GM23338 (cell line): ENCODE results near the gene RCC2. TPM values are rescaled to one million over a fixed set of nuclear protein-coding genes. Genes with fewer than 3 reads are reported as not detected.

ENCODE experiments used
- ATAC-seq: fragments of 200-7000 bp; cut with Tn5 transposase; 3 replicates; pipeline ENCODE4 v1.9.1; 2020
- DNase-seq: peaks from one replicate; pipeline ENCODE4 v3.0.0-alpha.2; 2015; ENCODE audit warnings: low spot score
- H2AFZ ChIP-seq: fragments of 200-600 bp; sonication (generic); 2 replicates; pipeline ENCODE4 v1.8.0; 2016; ENCODE audit warnings: antibody characterized with exemption, mild to moderate bottlenecking, moderate library complexity
- H3F3A ChIP-seq: fragments of 200-600 bp; sonication (generic); replicated peaks from 2 replicates; pipeline ENCODE4 v1.8.0; 2017; ENCODE audit warnings: antibody characterized with exemption, mixed run types, low read depth
- H3K27ac ChIP-seq: fragments of 200-600 bp; sonication (generic); 2 replicates; pipeline ENCODE4 v1.6.1; 2016; ENCODE audit warnings: low read depth
- H3K27me3 ChIP-seq: fragments of 200-600 bp; sonication (generic); 2 replicates; pipeline ENCODE4 v1.8.0; 2016; ENCODE audit warnings: mild to moderate bottlenecking, mixed run types, moderate library complexity; ENCODE audit not compliant: insufficient read depth
- H3K36me3 ChIP-seq: fragments of 200-600 bp; sonication (generic); 2 replicates; pipeline ENCODE4 v1.8.0; 2016; ENCODE audit warnings: mild to moderate bottlenecking; ENCODE audit not compliant: insufficient read depth
- H3K4me1 ChIP-seq: fragments of 200-600 bp; sonication (generic); 2 replicates; pipeline ENCODE4 v1.8.0; 2016; ENCODE audit warnings: mild to moderate bottlenecking, moderate library complexity; ENCODE audit not compliant: insufficient read depth
- H3K4me2 ChIP-seq: fragments of 200-600 bp; sonication (generic); 2 replicates; pipeline ENCODE4 v1.7.1; 2017; ENCODE audit warnings: mixed run types
- H3K4me3 ChIP-seq: fragments of 200-600 bp; sonication (generic); 2 replicates; pipeline ENCODE4 v1.6.1; 2016; ENCODE audit warnings: mixed run types
- H3K79me2 ChIP-seq: fragments of 200-600 bp; sonication (generic); replicated peaks from 2 replicates; pipeline ENCODE4 v1.8.0; 2017; ENCODE audit warnings: mild to moderate bottlenecking; ENCODE audit not compliant: insufficient read depth
- H3K9me2 ChIP-seq: fragments of 200-600 bp; sonication (generic); 2 replicates; pipeline ENCODE4 v1.8.0; 2017; ENCODE audit not compliant: insufficient read depth
- H4K20me1 ChIP-seq: fragments of 200-600 bp; sonication (generic); replicated peaks from 2 replicates; pipeline ENCODE4 v1.8.0; 2017; ENCODE audit warnings: mild to moderate bottlenecking; ENCODE audit not compliant: insufficient read depth
- H3K27ac Mint-ChIP-seq: 2 replicates; pipeline ENCODE4 v1.8.0; 2020; ENCODE audit warnings: inconsistent platforms, mild to moderate bottlenecking, moderate library complexity, mixed read lengths
- H3K27me3 Mint-ChIP-seq: 3 replicates; pipeline ENCODE4 v1.8.0; 2022; ENCODE audit warnings: low read depth, mild to moderate bottlenecking, moderate library complexity, mixed read lengths, inconsistent platforms; ENCODE audit not compliant: insufficient read depth, poor library complexity
- H3K36me3 Mint-ChIP-seq: 3 replicates; pipeline ENCODE4 v1.8.0; 2021; ENCODE audit warnings: low read depth, mild to moderate bottlenecking, inconsistent platforms, moderate library complexity, mixed read lengths
- H3K4me1 Mint-ChIP-seq: 3 replicates; pipeline ENCODE4 v1.8.0; 2020; ENCODE audit warnings: mild to moderate bottlenecking, inconsistent platforms, mixed read lengths
- H3K4me3 Mint-ChIP-seq: 3 replicates; pipeline ENCODE4 v1.8.0; 2021; ENCODE audit warnings: moderate library complexity, mild to moderate bottlenecking, inconsistent platforms, mixed read lengths
- H3K9me3 Mint-ChIP-seq: 3 replicates; pipeline ENCODE4 v1.8.0; 2020; ENCODE audit warnings: moderate library complexity, mild to moderate bottlenecking, inconsistent platforms, mixed read lengths
- CREB1 ChIP-seq: fragments of 250-450 bp; sonication (Bioruptor Pico); IDR thresholded peaks from 2 replicates; pipeline ENCODE4 v1.5.0; 2020; ENCODE audit warnings: low read depth, mild to moderate bottlenecking, moderate library complexity
- ETS1 ChIP-seq: IDR thresholded peaks from 2 replicates; pipeline ENCODE4 v1.6.1; 2016; ENCODE audit warnings: antibody characterized with exemption
- EZH2 ChIP-seq: fragments of 200-600 bp; sonication (generic); IDR thresholded peaks from one replicate; pipeline ENCODE4 v1.8.0; 2017; ENCODE audit warnings: antibody characterized with exemption, mild to moderate bottlenecking, low read depth; ENCODE audit not compliant: unreplicated experiment
- EZH2phosphoT487 ChIP-seq: fragments of 200-600 bp; sonication (generic); IDR thresholded peaks from one replicate; pipeline ENCODE4 v1.8.1; 2018; ENCODE audit warnings: antibody characterized with exemption; ENCODE audit not compliant: unreplicated experiment
- NANOG ChIP-seq: IDR thresholded peaks from 2 replicates; pipeline ENCODE4 v1.6.1; 2016; ENCODE audit warnings: antibody characterized with exemption, borderline replicate concordance
- POLR2AphosphoS5 ChIP-seq: IDR thresholded peaks from 2 replicates; pipeline ENCODE4 v1.6.1; 2016; ENCODE audit warnings: antibody characterized with exemption, low read depth
- ZNF114 ChIP-seq: fragments of 250-450 bp; sonication (Bioruptor Pico); IDR thresholded peaks from 2 replicates; pipeline ENCODE4 v1.5.0; 2020; ENCODE audit warnings: mild to moderate bottlenecking, moderate library complexity
- polyA plus RNA-seq: library from polyadenylated mRNA; unstranded; fragments of >200 nt; fragmentation: Nextera tagmentation; extraction: Ambion mirVana; gene quantifications from 2 replicates; pipeline ENCODE4 v1.2.1, GENCODE V29; 2016
- total RNA-seq: library from RNA; depleted of rRNA; stranded (reverse); fragments of >200 nt; shearing (Covaris generic); gene quantifications from 2 replicates; pipeline ENCODE4 v1.2.3, GENCODE V29; 2014
- TF ChIP-seq, protein P1 (sequence below), 2 experiments: fragments of 200-600 bp in 1 of 2; sonication (generic) in 1 of 2; conservative IDR thresholded peaks; 2 replicates each; pipeline versions ENCODE4 v1.5.1 to v1.6.1; 2016 to 2017; ENCODE audit warnings: antibody characterized with exemption in 2 of 2, low read depth in 2 of 2, mild to moderate bottlenecking in 2 of 2, moderate library complexity in 1 of 2

Gene RCC2
- total and polyA plus RNA-seq, 2 experiments from 2014 or later, result 97.1 to 386 TPM

DNA sequence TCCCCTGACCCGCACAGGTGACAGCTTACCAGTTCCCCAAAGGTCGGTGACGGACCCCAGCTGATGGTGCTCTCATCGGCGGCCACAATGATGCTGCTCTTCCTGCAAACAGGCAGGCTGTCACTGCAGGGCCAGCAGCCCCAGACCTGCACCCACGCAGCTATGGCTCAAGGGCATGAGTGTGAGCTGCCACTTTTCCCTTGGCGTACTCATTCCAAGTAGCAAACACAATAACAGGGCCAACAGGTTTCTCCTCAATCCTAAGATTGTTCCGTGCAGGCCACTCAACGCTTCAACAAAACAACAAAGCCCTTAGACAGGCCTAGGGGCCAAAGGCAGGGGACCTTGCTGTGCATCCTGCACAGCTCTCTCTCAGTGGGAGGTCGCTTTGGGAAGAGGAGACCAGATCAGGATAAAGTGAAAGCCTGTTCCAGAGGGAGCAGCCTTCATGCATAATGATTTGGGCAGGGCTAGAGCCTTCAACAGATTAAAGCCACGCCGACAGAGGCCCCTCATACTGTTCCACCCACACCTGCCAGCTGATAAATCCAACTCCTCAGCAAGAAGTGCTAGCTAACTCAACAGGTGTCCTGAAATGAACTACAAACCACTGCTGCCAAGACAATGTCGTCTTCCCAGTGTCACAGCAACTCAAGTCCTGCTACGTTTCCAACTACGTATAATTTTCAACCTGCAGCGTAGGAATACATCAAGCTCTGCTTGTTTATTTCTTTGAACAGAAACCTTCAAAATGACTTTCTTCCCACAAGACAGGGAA is 27.2 kb downstream of the RCC2 start:
- TF ChIP-seq, protein P1, sequence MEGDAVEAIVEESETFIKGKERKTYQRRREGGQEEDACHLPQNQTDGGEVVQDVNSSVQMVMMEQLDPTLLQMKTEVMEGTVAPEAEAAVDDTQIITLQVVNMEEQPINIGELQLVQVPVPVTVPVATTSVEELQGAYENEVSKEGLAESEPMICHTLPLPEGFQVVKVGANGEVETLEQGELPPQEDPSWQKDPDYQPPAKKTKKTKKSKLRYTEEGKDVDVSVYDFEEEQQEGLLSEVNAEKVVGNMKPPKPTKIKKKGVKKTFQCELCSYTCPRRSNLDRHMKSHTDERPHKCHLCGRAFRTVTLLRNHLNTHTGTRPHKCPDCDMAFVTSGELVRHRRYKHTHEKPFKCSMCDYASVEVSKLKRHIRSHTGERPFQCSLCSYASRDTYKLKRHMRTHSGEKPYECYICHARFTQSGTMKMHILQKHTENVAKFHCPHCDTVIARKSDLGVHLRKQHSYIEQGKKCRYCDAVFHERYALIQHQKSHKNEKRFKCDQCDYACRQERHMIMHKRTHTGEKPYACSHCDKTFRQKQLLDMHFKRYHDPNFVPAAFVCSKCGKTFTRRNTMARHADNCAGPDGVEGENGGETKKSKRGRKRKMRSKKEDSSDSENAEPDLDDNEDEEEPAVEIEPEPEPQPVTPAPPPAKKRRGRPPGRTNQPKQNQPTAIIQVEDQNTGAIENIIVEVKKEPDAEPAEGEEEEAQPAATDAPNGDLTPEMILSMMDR (conservative IDR thresholded peaks at IDR 0.05; ENCODE audit: low read depth in 2 of 2), result no peak
- TF ChIP-seq EZH2phosphoT487, result no peak
- H3K27ac ChIP-seq, result peak overlapping the region; percentile 80
- peaks cover 100% of the 10 kb centered on the region for H3K36me3 Mint-ChIP-seq

GRCh38 chr1:17409391-17409811 is 30.1 kb downstream of the RCC2 start:
- H3K4me3 ChIP-seq, result no peak overlapping the region
- H3K79me2 ChIP-seq, result peaks cover 24% of the 10 kb centered on the region
- ATAC-seq (no peak), DNase-seq (no peak)
- Mint-ChIP-seq H3K4me1 (peaks cover 63% of the 10 kb centered on the region), H3K27ac (no peak overlapping the region; the same call in 1 of the 2 replicates), H3K4me3 (no peak overlapping the region), H3K9me3 (no peaks in the 10 kb centered on the region; the same call in 2 of the 3 replicates), H3K27me3 (peaks cover 46% of the 10 kb centered on the region), H3K36me3 (peaks cover 93% of the 10 kb centered on the region)
- peak overlapping the region; percentile 80 for H3K27ac ChIP-seq
- H3K4me2 ChIP-seq, result no peak overlapping the region
- H3K9me2 ChIP-seq, result no peaks in the 10 kb centered on the region
- peaks cover 3% of the 10 kb centered on the region; the same call in 1 of the 2 replicates for H3K4me1 ChIP-seq
- peaks cover 89% of the 10 kb centered on the region for H3F3A ChIP-seq
- H4K20me1 ChIP-seq, result peaks cover 45% of the 10 kb centered on the region
- no peak overlapping the region for H2AFZ ChIP-seq
- no peaks in the 10 kb centered on the region for H3K27me3 ChIP-seq
- H3K36me3 ChIP-seq, result peaks cover 67% of the 10 kb centered on the region
- TF ChIP-seq, protein P1 (conservative IDR thresholded peaks at IDR 0.05; ENCODE audit: low read depth in 2 of 2), result no peak
- no peak for TF ChIP-seq CREB1 (CRISPR knock-in tag)
- no peak for TF ChIP-seq POLR2AphosphoS5
- no peak for TF ChIP-seq NANOG
- no peak for TF ChIP-seq ZNF114
- TF ChIP-seq ETS1, result no peak
- no peak for TF ChIP-seq EZH2

More for the DNA sequence above, 27.2 kb downstream of the RCC2 start:
- H3K79me2 ChIP-seq, result peaks cover 50% of the 10 kb centered on the region
- Mint-ChIP-seq H3K4me1 (peaks cover 52% of the 10 kb centered on the region), H3K4me3 (no peak overlapping the region), H3K27ac (no peak overlapping the region; the same call in 1 of the 2 replicates), H3K27me3 (peaks cover 30% of the 10 kb centered on the region), H3K9me3 (no peaks in the 10 kb centered on the region; the same call in 2 of the 3 replicates)
- ATAC-seq, result no peak
- no peak overlapping the region for H3K4me3 ChIP-seq
- no peak overlapping the region for H2AFZ ChIP-seq
- no peak for DNase-seq
- no peak overlapping the region for H3K4me2 ChIP-seq
- H3K36me3 ChIP-seq, result peaks cover 94% of the 10 kb centered on the region
- H3F3A ChIP-seq, result peaks cover 91% of the 10 kb centered on the region
- peaks cover 3% of the 10 kb centered on the region; the same call in 1 of the 2 replicates for H3K4me1 ChIP-seq
- peaks cover 66% of the 10 kb centered on the region for H4K20me1 ChIP-seq
- no peaks in the 10 kb centered on the region for H3K9me2 ChIP-seq
- H3K27me3 ChIP-seq, result no peaks in the 10 kb centered on the region
